ENCODE results near the gene MEIOB. TPM values are rescaled to one million over a fixed set of nuclear protein-coding genes. Genes with fewer than 3 reads are reported as not detected.

The MEIOB gene
- total RNA-seq, 1 donor from 2014 or later, result 2.4 TPM

- H3K27ac Mint-ChIP-seq (ENCODE audit: unreplicated experiment), result no peak overlapping the region
- DNase-seq, result no peak
- peaks cover 2% of the 10 kb centered on the region for H3K4me1 Mint-ChIP-seq (ENCODE audit: low read depth, unreplicated experiment)
- no peak overlapping the region for H3K4me3 Mint-ChIP-seq (ENCODE audit: unreplicated experiment)
- H3K36me3 Mint-ChIP-seq (ENCODE audit: unreplicated experiment), result no peaks in the 10 kb centered on the region
- peaks cover 8% of the 10 kb centered on the region for H3K27me3 Mint-ChIP-seq (ENCODE audit: unreplicated experiment)
- TF ChIP-seq CTCF (IDR thresholded peaks at IDR 0.05; ENCODE audit: partially characterized antibody, unreplicated experiment), result no peak
- peaks cover 1% of the 10 kb centered on the region for H3K9me3 Mint-ChIP-seq (ENCODE audit: unreplicated experiment)
Measured at GRCh38 chr16:1907226-1907860, 35.4 kb upstream of the MEIOB start.

GRCh38 chr16:1906846-1907165 lies 34.8 kb upstream of the MEIOB start:
- peaks cover 2% of the 10 kb centered on the region for H3K4me1 Mint-ChIP-seq (ENCODE audit: low read depth, unreplicated experiment)
- no peak for DNase-seq
- H3K27me3 Mint-ChIP-seq (ENCODE audit: unreplicated experiment), result peaks cover 7% of the 10 kb centered on the region
- no peak for TF ChIP-seq CTCF (IDR thresholded peaks at IDR 0.05; ENCODE audit: partially characterized antibody, unreplicated experiment)
- H3K27ac Mint-ChIP-seq (ENCODE audit: unreplicated experiment), result no peak overlapping the region
- no peak overlapping the region for H3K4me3 Mint-ChIP-seq (ENCODE audit: unreplicated experiment)
- H3K36me3 Mint-ChIP-seq (ENCODE audit: unreplicated experiment), result no peaks in the 10 kb centered on the region
- peaks cover 1% of the 10 kb centered on the region for H3K9me3 Mint-ChIP-seq (ENCODE audit: unreplicated experiment)

- no peak overlapping the region for H3K27ac Mint-ChIP-seq (ENCODE audit: unreplicated experiment)
Measured at GRCh38 chr16:1906055-1906845, 34.3 kb upstream of the MEIOB start.

GRCh38 chr16:1903845-1904840 lies 32.2 kb upstream of the MEIOB start:
- Mint-ChIP-seq H3K4me3 (ENCODE audit: unreplicated experiment) (no peak overlapping the region), H3K9me3 (ENCODE audit: unreplicated experiment) (peaks cover 1% of the 10 kb centered on the region), H3K27me3 (ENCODE audit: unreplicated experiment) (peaks cover 4% of the 10 kb centered on the region), H3K36me3 (ENCODE audit: unreplicated experiment) (no peaks in the 10 kb centered on the region), H3K27ac (ENCODE audit: unreplicated experiment) (no peak overlapping the region), H3K4me1 (ENCODE audit: low read depth, unreplicated experiment) (peaks cover 2% of the 10 kb centered on the region)
- DNase-seq, result no peak
- TF ChIP-seq CTCF (IDR thresholded peaks at IDR 0.05; ENCODE audit: partially characterized antibody, unreplicated experiment), result no peak

More at GRCh38 chr16:1906055-1906845, 34.3 kb upstream of the MEIOB start:
- Mint-ChIP-seq H3K27me3 (ENCODE audit: unreplicated experiment) (peaks cover 7% of the 10 kb centered on the region), H3K4me3 (ENCODE audit: unreplicated experiment) (no peak overlapping the region), H3K4me1 (ENCODE audit: low read depth, unreplicated experiment) (peaks cover 2% of the 10 kb centered on the region), H3K9me3 (ENCODE audit: unreplicated experiment) (peaks cover 1% of the 10 kb centered on the region), H3K36me3 (ENCODE audit: unreplicated experiment) (no peaks in the 10 kb centered on the region)
- DNase-seq, result no peak
- no peak for TF ChIP-seq CTCF (IDR thresholded peaks at IDR 0.05; ENCODE audit: partially characterized antibody, unreplicated experiment)
